HUES6 (cell line): ENCODE data around the gene HDDC2.

Experiments used
- H3K27ac ChIP-seq: 2 replicates; pipeline ENCODE4 v1.7.0; 2013; ENCODE audit warnings: low read depth, mild to moderate bottlenecking, low read length, inconsistent platforms
- H3K27me3 ChIP-seq: 2 replicates; pipeline ENCODE4 v1.6.1; 2013; ENCODE audit warnings: low read length; ENCODE audit not compliant: control insufficient read depth, insufficient read depth
- H3K36me3 ChIP-seq: 2 replicates; pipeline ENCODE4 v1.6.1; 2013; ENCODE audit warnings: low read length; ENCODE audit not compliant: control insufficient read depth, insufficient read depth
- H3K4me1 ChIP-seq: 2 replicates; pipeline ENCODE4 v1.6.1; 2013; ENCODE audit warnings: low read length; ENCODE audit not compliant: control insufficient read depth, insufficient read depth
- H3K4me3 ChIP-seq: 2 replicates; pipeline ENCODE4 v1.5.1; 2013; ENCODE audit warnings: low read depth, low read length
- H3K9ac ChIP-seq: one replicate; pipeline ENCODE4 v1.6.1; 2013; ENCODE audit warnings: mild to moderate bottlenecking, low read length
- H3K9me3 ChIP-seq: 2 replicates; pipeline ENCODE4 v1.6.1; 2013; ENCODE audit warnings: low read depth, low read length; ENCODE audit not compliant: control insufficient read depth, insufficient read depth

Gene HDDC2

GRCh38 chr6:125254321-125254720 is 47.4 kb downstream of the HDDC2 start:
- no peak overlapping the region for H3K4me3 ChIP-seq
- no peaks in the 10 kb centered on the region for H3K27me3 ChIP-seq
- H3K4me1 ChIP-seq: peaks cover 3% of the 10 kb centered on the region; the same call in 1 of the 2 replicates
- no peak overlapping the region for H3K9ac ChIP-seq
- H3K9me3 ChIP-seq: no peaks in the 10 kb centered on the region
- no peak overlapping the region for H3K27ac ChIP-seq
- H3K36me3 ChIP-seq: no peaks in the 10 kb centered on the region

DNA sequence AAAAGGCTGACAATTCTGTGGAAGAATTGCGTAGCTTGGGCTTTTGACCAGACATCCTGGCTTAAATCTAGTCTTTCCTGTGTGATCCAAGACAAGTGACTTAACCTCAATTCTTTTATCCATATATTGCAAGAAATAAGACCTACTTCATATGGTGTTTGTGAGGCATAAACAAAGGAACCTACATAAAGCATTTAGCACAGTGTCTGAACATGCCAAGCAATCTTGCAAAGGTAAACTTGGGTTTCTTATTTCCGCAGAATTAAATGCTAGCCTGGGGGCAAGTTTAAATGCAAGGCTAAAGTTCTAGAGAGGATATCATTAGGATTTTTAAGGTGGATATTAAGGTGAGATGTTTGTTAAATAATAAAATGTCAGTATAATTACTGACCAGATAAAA is 47.9 kb downstream of the HDDC2 start:
- H3K27ac ChIP-seq: no peak overlapping the region
- peaks cover 3% of the 10 kb centered on the region; the same call in 1 of the 2 replicates for H3K4me1 ChIP-seq
- H3K27me3 ChIP-seq: no peaks in the 10 kb centered on the region
- H3K9me3 ChIP-seq: no peaks in the 10 kb centered on the region
- H3K4me3 ChIP-seq: no peak overlapping the region
- H3K9ac ChIP-seq: no peak overlapping the region
- no peaks in the 10 kb centered on the region for H3K36me3 ChIP-seq

- Histone ChIP-seq H3K9ac (no peak overlapping the region), H3K27me3 (no peaks in the 10 kb centered on the region), H3K27ac (no peak overlapping the region), H3K36me3 (no peaks in the 10 kb centered on the region), H3K4me3 (no peak overlapping the region), H3K4me1 (peaks cover 3% of the 10 kb centered on the region; the same call in 1 of the 2 replicates), H3K9me3 (no peaks in the 10 kb centered on the region)
These were observed 48.9 kb downstream of the HDDC2 start for GRCh38 chr6:125252891-125253290.

GRCh38 chr6:125251516-125252220 is 50.1 kb downstream of the HDDC2 start:
- Histone ChIP-seq H3K36me3 (no peaks in the 10 kb centered on the region), H3K9me3 (no peaks in the 10 kb centered on the region), H3K27ac (no peak overlapping the region), H3K4me3 (no peak overlapping the region), H3K9ac (no peak overlapping the region), H3K4me1 (peaks cover 3% of the 10 kb centered on the region; the same call in 1 of the 2 replicates), H3K27me3 (no peaks in the 10 kb centered on the region)

GRCh38 chr6:125250511-125250910 is 51.3 kb downstream of the HDDC2 start:
- H3K4me3 ChIP-seq: no peak overlapping the region
- no peak overlapping the region for H3K27ac ChIP-seq
- no peak overlapping the region for H3K9ac ChIP-seq
- H3K27me3 ChIP-seq: no peaks in the 10 kb centered on the region
- H3K4me1 ChIP-seq: peaks cover 12% of the 10 kb centered on the region
- no peaks in the 10 kb centered on the region for H3K36me3 ChIP-seq
- H3K9me3 ChIP-seq: no peaks in the 10 kb centered on the region

DNA sequence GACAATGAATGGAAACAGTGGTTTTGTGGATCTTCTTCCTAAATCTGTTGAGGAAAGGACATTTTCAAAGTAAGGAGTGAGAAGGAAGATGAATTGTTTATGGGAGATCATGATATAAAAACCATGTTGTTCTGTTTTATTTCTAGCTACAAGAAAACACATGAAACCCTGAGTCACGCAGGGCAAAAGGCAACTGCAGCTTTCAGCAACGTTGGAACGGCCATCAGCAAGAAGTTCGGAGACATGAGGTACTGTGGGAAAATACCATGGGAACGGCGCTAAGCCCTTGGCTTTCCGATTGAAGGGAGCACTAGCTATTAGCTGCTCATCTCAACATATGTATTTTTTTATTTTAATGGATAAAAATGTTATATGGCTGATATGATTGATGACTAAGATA is 53.6 kb downstream of the HDDC2 start:
- no peaks in the 10 kb centered on the region for H3K9me3 ChIP-seq
- no peaks in the 10 kb centered on the region for H3K36me3 ChIP-seq
- no peak overlapping the region for H3K9ac ChIP-seq
- no peak overlapping the region for H3K27ac ChIP-seq
- H3K4me1 ChIP-seq: peaks cover 22% of the 10 kb centered on the region
- no peaks in the 10 kb centered on the region for H3K27me3 ChIP-seq
- H3K4me3 ChIP-seq: no peak overlapping the region

DNA sequence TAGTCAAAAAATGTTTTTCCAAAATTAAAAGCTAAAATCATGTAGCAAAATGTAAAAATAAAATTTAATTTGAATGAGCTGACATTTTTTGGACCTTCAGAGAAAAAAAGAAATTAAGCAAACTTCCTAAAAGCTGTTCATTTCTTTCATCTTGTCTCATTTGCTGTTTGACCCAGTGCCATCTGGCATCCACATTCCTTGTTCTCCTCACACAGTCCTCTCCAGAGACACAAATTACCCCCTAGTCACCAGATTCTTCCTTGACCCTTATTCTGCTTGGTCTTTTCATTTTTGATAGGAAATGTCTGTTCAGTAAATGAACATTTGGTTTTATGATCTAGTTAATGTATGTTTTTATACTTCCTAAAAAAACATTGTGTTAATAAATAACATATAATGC is 55.2 kb downstream of the HDDC2 start:
- peaks cover 9% of the 10 kb centered on the region; the same call in 1 of the 2 replicates for H3K9me3 ChIP-seq
- no peaks in the 10 kb centered on the region for H3K36me3 ChIP-seq
- no peaks in the 10 kb centered on the region for H3K27me3 ChIP-seq
- H3K27ac ChIP-seq: no peak overlapping the region
- H3K4me1 ChIP-seq: peaks cover 19% of the 10 kb centered on the region
- H3K9ac ChIP-seq: no peak overlapping the region
- H3K4me3 ChIP-seq: no peak overlapping the region

- Histone ChIP-seq H3K9me3 (peaks cover 9% of the 10 kb centered on the region; the same call in 1 of the 2 replicates), H3K4me1 (peaks cover 19% of the 10 kb centered on the region), H3K27ac (no peak overlapping the region), H3K9ac (no peak overlapping the region), H3K27me3 (no peaks in the 10 kb centered on the region), H3K4me3 (no peak overlapping the region), H3K36me3 (no peaks in the 10 kb centered on the region)
These were observed 56.1 kb downstream of the HDDC2 start for GRCh38 chr6:125245523-125246264.

- Histone ChIP-seq H3K4me1 (peaks cover 19% of the 10 kb centered on the region), H3K27me3 (no peaks in the 10 kb centered on the region), H3K36me3 (no peaks in the 10 kb centered on the region), H3K4me3 (no peak overlapping the region), H3K9ac (no peak overlapping the region), H3K27ac (no peak overlapping the region), H3K9me3 (peaks cover 9% of the 10 kb centered on the region; the same call in 1 of the 2 replicates)
These were observed 56.7 kb downstream of the HDDC2 start for GRCh38 chr6:125245109-125245508.

DNA sequence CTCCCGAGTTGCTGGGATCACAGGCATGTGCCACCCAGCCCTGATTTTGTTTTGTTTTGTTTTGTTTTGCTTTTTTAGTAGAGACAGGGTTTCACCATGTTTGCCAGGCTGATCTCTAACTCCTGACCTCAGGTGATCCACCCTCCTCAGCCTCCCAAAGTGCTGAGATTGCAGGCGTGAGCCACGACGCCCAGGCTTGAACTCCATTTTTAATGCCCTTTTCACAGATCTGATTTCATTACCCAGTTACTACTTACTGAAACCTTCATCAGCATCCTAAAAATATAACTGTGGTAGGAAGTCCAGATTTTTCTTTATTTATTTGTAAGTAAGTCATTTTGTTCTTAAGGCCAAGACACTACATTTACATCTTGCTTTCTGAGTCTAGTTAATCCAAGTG is 64.0 kb downstream of the HDDC2 start:
- H3K9ac ChIP-seq: no peak overlapping the region
- H3K36me3 ChIP-seq: no peaks in the 10 kb centered on the region
- peaks cover 10% of the 10 kb centered on the region; the same call in 1 of the 2 replicates for H3K9me3 ChIP-seq
- no peaks in the 10 kb centered on the region for H3K27me3 ChIP-seq
- no peak overlapping the region for H3K27ac ChIP-seq
- no peak overlapping the region for H3K4me3 ChIP-seq
- H3K4me1 ChIP-seq: no peaks in the 10 kb centered on the region
